Stimulated activated naive CD8-positive, alpha-beta T cell treated with anti-CD3 and anti-CD28 coated beads, Interleukin-15, Interleukin-2, amounts not matched to agents 100 ng/mL and 50 ng/mL, for 24 hours (primary cell): ENCODE data around the gene VPS33B.

ENCODE experiments used
- H3K27ac Mint-ChIP-seq: one replicate; pipeline ENCODE4 v1.8.0; 2021; ENCODE audit warnings: mild to moderate bottlenecking, mixed read lengths
- H3K27me3 Mint-ChIP-seq: one replicate; pipeline ENCODE4 v1.8.0; 2021; ENCODE audit warnings: mixed read lengths
- H3K36me3 Mint-ChIP-seq: one replicate; pipeline ENCODE4 v1.8.0; 2021; ENCODE audit warnings: low read depth, mixed read lengths
- H3K4me1 Mint-ChIP-seq: one replicate; pipeline ENCODE4 v1.8.0; 2021; ENCODE audit warnings: low read depth, mixed read lengths
- H3K4me3 Mint-ChIP-seq: one replicate; pipeline ENCODE4 v1.8.0; 2021; ENCODE audit warnings: mild to moderate bottlenecking, mixed read lengths
- H3K9me3 Mint-ChIP-seq: one replicate; pipeline ENCODE4 v1.8.0; 2021; ENCODE audit warnings: mixed read lengths

The VPS33B gene

DNA sequence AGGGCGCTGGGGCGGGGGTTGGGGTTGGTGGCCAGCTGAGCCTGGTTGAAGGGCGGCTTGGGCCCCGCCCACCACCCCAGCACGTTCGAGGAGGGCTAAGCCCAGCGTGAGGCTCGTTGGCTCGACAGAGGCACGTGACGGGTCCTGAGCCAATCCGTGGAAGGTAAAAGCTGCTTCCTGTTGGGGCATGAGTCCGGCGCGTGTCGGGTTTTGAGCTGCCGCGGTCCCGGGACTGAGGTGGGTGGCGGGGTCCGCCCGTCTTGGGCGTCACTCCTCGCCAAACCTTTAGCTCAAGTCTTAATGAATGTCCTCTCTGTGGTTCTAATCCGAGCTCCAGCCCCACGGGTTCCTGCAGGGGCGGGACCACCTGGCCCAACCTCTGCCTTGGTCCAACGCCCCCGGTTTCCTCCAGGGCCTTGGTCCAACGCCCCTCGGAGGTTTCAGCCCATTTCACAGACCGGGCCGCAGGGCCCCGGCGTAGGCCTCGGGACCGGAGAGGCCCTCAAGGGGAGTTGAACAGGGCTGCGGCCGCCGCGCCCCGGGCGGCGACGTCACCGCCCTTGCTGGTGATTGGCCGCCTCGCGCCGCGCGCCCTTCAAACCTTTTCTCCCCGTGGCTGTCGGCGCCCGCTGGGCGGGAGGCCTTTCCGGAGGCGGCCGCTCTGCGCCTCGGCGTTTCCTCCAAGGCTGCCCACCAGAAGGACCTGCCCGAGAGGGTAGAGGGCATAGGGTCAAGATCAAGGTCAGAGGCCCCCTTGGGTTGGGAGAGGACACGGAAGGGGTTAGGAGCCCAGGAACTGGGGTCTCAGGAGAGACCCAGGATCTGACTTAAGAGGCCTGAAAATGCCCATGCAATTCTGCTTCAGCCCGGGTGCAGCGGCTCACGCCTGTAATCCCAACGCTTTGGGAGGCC is 67.4 kb downstream of the VPS33B start, which contains the start of gene RCCD1:
TSS of gene RCCD1 (plus strand) at position 173 of the 912 bp plus-strand sequence. CDS start 1,851 bp downstream, outside the sequence.
- H3K27ac Mint-ChIP-seq, result peak within 1 kb of the TSS; percentile 92
- no peaks in the 10 kb centered on the region for H3K9me3 Mint-ChIP-seq
- peak within 1 kb of the TSS; percentile 88 for H3K4me3 Mint-ChIP-seq
- peaks cover 12% of the 10 kb centered on the region for H3K4me1 Mint-ChIP-seq
- H3K36me3 Mint-ChIP-seq, result peaks cover 41% of the 10 kb centered on the region
- no peaks in the 10 kb centered on the region for H3K27me3 Mint-ChIP-seq

DNA sequence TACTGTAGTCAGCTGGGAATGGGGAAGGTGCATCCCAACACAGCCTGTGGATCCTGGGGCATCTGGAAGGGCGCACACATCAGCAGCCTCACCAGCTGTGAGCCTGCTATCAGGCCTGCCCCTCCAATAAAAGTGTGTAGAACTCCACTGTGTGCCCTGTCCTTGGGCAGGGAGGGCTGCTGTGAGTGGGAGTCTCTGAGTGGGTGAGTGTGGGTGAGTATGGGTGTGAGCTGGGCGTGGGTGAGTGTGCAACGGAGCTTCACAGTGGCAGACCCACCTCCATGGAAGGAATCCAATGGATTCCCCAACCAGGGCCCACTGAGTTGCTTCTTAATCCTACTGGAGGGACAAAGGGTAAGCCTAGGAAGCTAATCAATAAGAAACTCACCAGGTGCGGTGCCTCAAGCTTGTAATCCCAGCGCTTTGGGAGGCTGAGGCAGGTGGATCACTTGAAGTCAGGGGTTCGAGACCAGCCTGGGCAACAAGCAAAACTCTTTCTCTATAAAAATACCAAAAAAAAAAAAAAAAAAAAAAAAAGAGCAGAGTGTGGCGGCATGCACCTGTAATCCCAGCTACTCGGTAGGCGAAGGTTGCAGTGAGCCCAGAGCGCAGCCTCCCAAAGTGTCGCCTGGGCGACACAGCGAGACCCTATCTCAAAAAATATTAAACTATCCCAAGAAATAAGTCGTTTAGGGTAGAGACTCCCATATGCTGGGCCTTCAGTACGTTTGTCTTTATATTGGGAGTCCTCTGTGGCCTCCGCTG is 68.3 kb downstream of the VPS33B start:
- H3K4me1 Mint-ChIP-seq, result peaks cover 12% of the 10 kb centered on the region
- peak overlapping the region; percentile 88 for H3K4me3 Mint-ChIP-seq
- H3K27me3 Mint-ChIP-seq, result no peaks in the 10 kb centered on the region
- H3K9me3 Mint-ChIP-seq, result no peaks in the 10 kb centered on the region
- H3K36me3 Mint-ChIP-seq, result peaks cover 40% of the 10 kb centered on the region
- peak overlapping the region; percentile 92 for H3K27ac Mint-ChIP-seq

DNA sequence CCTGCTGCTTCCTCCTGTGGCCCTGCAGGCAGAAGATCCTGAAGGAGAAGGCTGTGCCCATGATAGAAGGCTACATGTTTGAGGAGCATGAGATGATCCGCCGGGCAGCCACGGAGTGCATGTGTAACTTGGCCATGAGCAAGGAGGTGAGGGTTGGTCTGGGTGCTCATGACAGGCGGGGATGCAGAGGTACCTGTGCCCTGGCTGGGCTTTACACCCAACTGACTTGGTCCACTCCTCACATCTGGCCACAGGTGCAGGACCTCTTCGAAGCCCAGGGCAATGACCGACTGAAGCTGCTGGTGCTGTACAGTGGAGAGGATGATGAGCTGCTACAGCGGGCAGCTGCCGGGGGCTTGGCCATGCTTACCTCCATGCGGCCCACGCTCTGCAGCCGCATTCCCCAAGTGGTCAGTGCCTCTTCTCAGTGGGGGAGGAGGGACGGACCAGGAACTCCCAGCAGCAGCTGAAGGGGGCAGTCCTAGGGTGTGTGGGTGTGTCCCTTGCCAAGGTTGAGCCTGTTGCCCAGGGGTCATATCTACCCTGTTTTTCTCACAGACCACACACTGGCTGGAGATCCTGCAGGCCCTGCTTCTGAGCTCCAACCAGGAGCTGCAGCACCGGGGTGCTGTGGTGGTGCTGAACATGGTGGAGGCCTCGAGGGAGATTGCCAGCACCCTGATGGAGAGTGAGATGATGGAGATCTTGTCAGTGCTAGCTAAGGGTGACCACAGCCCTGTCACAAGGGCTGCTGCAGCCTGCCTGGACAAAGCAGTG is 69.3 kb downstream of the VPS33B start:
- Mint-ChIP-seq H3K9me3 (no peaks in the 10 kb centered on the region), H3K27me3 (no peaks in the 10 kb centered on the region), H3K27ac (peak overlapping the region; percentile 11), H3K36me3 (peaks cover 45% of the 10 kb centered on the region), H3K4me3 (no peak overlapping the region), H3K4me1 (peaks cover 12% of the 10 kb centered on the region)

GRCh38 chr15:90950676-90951075 is 71.7 kb downstream of the VPS33B start:
- Mint-ChIP-seq H3K4me3 (no peak overlapping the region), H3K36me3 (peaks cover 50% of the 10 kb centered on the region), H3K27me3 (no peaks in the 10 kb centered on the region), H3K4me1 (peaks cover 1% of the 10 kb centered on the region), H3K27ac (no peak overlapping the region), H3K9me3 (no peaks in the 10 kb centered on the region)

DNA sequence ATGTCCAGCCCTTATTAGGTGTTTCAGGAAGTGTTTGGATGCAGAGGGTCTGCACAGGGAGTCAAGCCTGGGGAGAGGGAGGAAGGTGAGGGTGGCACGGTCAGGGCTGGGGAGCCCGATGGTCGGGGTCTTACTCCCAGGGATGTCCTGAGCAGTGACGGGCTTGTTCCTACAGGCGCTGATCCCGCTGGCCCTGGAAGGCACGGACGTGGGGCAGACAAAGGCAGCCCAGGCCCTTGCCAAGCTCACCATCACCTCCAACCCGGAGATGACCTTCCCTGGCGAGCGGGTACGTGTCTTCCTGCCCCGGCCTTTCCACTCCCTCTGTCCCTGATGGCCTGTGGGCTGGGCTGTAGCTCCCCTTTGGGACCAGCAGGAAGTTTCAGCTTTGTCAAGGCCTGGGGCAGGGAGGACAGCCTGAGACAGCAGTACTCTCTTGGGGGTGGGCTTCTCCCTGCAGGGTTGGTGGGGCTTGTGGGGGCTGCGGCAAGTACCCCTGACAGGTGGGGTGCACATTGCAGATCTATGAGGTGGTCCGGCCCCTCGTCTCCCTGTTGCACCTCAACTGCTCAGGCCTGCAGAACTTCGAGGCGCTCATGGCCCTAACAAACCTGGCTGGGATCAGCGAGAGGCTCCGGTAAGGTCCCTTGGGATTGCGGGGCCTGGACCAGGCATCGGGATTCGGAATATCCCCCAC is 72.3 kb downstream of the VPS33B start:
- Mint-ChIP-seq H3K4me1 (no peaks in the 10 kb centered on the region), H3K36me3 (peaks cover 52% of the 10 kb centered on the region), H3K4me3 (no peak overlapping the region), H3K27ac (no peak overlapping the region), H3K9me3 (no peaks in the 10 kb centered on the region), H3K27me3 (no peaks in the 10 kb centered on the region)
